GM12864 (cell line): ENCODE data around the gene ATXN2.
A peak's percentile ranks its signal among the peaks of the same experiment; 100 is the strongest.

Experiments
- DNase-seq: peaks from one replicate; pipeline ENCODE4 v3.0.0-alpha.2; 2011; ENCODE audit warnings: low read depth
- H3K4me3 ChIP-seq: 2 replicates; pipeline ENCODE4 v1.5.1; 2011; ENCODE audit warnings: mild to moderate bottlenecking, low read depth, low read length, control low read depth
- CTCF ChIP-seq: IDR thresholded peaks from 2 replicates; pipeline ENCODE4 v1.5.1; 2011; ENCODE audit warnings: low read depth, mild to moderate bottlenecking, moderate library complexity, low read length, control low read depth, inconsistent platforms; ENCODE audit errors: missing control alignments

Gene ATXN2

GRCh38 chr12:111488798-111489197 is 110.3 kb downstream of the ATXN2 start:
- H3K4me3 ChIP-seq: no peak overlapping the region
- TF ChIP-seq CTCF: no peak
- DNase-seq: no peak

DNA sequence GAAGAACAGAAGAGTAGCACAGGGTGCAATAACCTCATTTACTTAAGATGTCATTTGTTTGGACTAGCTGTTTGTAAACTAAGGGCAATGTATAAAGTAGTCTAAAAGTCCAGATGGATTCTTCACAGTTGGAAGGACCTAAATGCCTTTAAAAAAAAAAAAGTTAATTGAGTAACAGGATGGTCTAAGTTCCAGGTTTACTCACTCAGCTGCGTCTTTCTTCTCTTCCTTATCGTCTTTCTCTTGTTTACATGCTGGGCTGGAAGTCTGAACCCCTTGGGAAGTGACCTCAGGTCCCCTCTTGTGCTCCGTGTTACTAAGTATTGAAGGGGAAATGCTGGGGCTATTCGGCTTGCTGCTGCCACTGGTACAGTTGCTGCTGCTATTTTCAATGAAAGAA is 110.8 kb downstream of the ATXN2 start:
- DNase-seq: no peak
- no peak for TF ChIP-seq CTCF
- no peak overlapping the region for H3K4me3 ChIP-seq

- H3K4me3 ChIP-seq: no peak overlapping the region
- DNase-seq: no peak
- peak; percentile 20 for TF ChIP-seq CTCF
Observed at GRCh38 chr12:111482462-111482861, 116.7 kb downstream of the ATXN2 start.

DNA sequence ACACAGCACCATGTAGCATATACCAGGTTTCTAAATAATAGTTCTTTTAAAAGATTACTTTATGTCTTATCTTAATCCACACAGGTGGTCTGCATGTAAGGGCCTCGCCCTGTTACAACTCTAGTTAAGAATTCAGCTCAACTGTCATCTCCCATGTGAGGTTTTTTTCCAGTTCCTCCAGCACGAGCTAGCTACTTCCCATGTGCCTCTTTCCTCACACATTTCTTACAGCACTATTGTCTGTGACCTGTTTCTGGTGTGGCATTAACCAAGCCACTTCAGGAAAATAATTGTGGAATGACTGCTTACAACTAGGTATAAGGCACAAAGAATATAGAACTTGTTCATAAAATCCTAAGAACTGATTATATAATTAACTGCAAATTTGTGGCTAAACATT is 127.9 kb downstream of the ATXN2 start:
- TF ChIP-seq CTCF: no peak
- DNase-seq: no peak
- no peak overlapping the region for H3K4me3 ChIP-seq

DNA sequence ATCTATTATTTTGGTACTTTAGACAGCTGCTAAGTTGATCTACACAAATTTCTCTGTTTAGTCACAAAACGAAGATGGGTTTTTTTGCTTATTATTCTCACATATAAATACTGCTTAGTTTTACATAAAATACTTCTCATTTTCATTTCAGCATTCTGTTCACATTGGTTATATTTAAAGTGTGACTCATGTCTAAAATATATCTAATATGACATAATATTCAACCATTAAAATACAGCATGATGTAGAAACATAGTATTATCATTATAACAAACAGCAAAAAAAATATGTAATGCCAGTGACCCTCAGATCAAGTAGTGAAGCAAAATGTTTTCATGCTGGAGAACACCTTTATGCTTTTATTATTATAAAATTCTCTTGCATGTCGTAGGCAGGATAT is 129.7 kb downstream of the ATXN2 start:
- TF ChIP-seq CTCF: no peak
- no peak overlapping the region for H3K4me3 ChIP-seq
- DNase-seq: no peak

DNA sequence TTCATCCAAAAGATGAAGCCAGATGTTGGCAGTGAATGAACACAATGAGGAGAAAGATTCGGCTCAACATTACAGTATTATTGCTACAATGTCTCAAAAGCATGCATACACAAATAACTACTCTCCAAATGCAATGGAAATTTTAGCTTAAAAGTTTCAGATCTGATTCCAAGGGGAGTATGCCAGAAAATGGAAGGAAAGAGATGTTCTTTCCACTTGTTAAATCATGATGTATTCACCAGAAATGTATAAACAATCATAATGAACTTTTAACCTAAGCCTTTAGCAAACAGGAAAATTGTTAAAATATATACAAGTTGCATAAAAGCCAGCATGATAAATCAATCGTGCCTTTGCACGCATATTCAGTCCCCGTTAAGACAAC is 131.3 kb downstream of the ATXN2 start:
- TF ChIP-seq CTCF: no peak
- H3K4me3 ChIP-seq: no peak overlapping the region
- DNase-seq: no peak

DNA sequence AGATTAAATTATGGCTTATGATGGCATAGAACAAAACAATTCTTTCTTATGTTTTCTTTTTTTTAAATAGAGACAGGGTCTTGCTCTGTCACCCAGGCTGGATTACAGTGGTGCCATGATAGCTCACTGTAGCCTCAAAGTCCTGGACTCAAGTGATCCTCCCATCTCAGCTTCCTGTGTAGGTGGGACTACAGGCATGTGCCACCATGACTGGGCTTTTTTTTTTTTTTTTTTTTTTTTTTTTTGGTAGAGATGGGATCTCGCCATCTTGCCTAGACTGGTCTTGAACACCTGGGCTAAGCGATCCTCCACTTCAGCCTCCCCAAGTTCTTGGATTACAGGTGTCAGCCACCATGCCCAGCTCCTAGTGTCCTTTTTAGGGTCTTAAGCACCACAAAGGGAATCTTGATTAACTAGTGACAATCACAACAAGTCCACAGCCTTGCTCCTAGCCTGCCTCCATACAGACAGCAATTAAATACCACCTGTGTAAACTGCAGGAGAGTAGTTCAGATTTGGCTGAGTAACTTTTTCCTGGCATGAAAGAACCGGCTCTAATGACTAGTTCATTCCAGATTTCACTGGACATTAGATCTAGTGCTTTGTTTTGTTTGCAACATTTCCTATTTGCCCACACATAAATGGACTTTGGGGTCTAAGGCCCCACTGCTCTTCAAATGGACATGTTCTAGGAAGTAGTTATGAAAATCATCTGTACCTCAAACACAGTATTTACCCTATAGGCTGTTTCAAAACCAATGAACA is 131.8 kb downstream of the ATXN2 start:
- H3K4me3 ChIP-seq: no peak overlapping the region
- no peak for TF ChIP-seq CTCF
- no peak for DNase-seq
